Caco-2 (cell line): Measurements from ENCODE around the gene SPAAR. TPM values are rescaled to one million over a fixed set of nuclear protein-coding genes. Genes with fewer than 3 reads are reported as not detected.
"Not testable (repeated sequence)": the region's sequence is repeated elsewhere in the genome, so short reads cannot be mapped to it uniquely, and the experiment has no call there.

Experiments used
- BruUV-seq: library from RNA; stranded (reverse); fragments of 400-500 nt; replicated peaks from 2 replicates; lab custom pipeline; 2021; lab: Mats Ljungman, UMichigan
- CTCF ChIA-PET: fragments of 300-600 bp; sonication (Branson Sonifier 250); formaldehyde crosslinking; loops from one replicate; lab custom pipeline; 2022; ENCODE audit warnings: antibody characterized with exemption; lab: Charles Lee
- POLR2A ChIA-PET: fragments of 300-600 bp; sonication (Branson Sonifier 250); formaldehyde crosslinking; loops from one replicate; lab custom pipeline; 2022; ENCODE audit warnings: antibody characterized with exemption; lab: Charles Lee
- DNase-seq, 2 experiments: peaks; one replicate each; pipeline versions ENCODE4 v3.0.0 to v3.0.0-alpha.2; 2020 to 2022
- H3K27me3 ChIP-seq: replicated peaks from 2 replicates; pipeline ENCODE4 v1.6.0; 2011; ENCODE audit warnings: low read length; ENCODE audit not compliant: control insufficient read depth, insufficient read depth
- H3K36me3 ChIP-seq: 2 replicates; pipeline ENCODE4 v1.5.1; 2011; ENCODE audit warnings: low read length; ENCODE audit not compliant: control insufficient read depth, insufficient read depth
- H3K4me1 ChIP-seq: fragments of 250-450 bp; sonication (Bioruptor Pico); 2 replicates; pipeline ENCODE4 v1.5.1; 2020; ENCODE audit warnings: mild to moderate bottlenecking
- H3K4me3 ChIP-seq: 2 replicates; pipeline ENCODE4 v1.5.1; 2011; ENCODE audit warnings: low read depth, mild to moderate bottlenecking, control low read depth, low read length
- H3K9me3 ChIP-seq: fragments of 250-450 bp; sonication (Bioruptor Pico); 2 replicates; pipeline ENCODE4 v1.5.1; 2020; ENCODE audit warnings: mild to moderate bottlenecking, moderate library complexity
- H3K27ac Mint-ChIP-seq: one replicate; pipeline ENCODE4 v1.8.0; 2022; ENCODE audit warnings: mixed read lengths; ENCODE audit not compliant: unreplicated experiment
- H3K27me3 Mint-ChIP-seq: one replicate; pipeline ENCODE4 v1.8.0; 2022; ENCODE audit warnings: mixed read lengths; ENCODE audit not compliant: insufficient read depth, unreplicated experiment
- H3K36me3 Mint-ChIP-seq: one replicate; pipeline ENCODE4 v1.8.0; 2022; ENCODE audit warnings: mild to moderate bottlenecking, mixed read lengths; ENCODE audit not compliant: insufficient read depth, unreplicated experiment
- H3K4me1 Mint-ChIP-seq: one replicate; pipeline ENCODE4 v1.8.0; 2022; ENCODE audit warnings: low read depth, mixed read lengths; ENCODE audit not compliant: unreplicated experiment
- H3K4me3 Mint-ChIP-seq: one replicate; pipeline ENCODE4 v1.8.0; 2022; ENCODE audit warnings: mild to moderate bottlenecking, moderate library complexity, mixed read lengths; ENCODE audit not compliant: unreplicated experiment
- H3K9me3 Mint-ChIP-seq: one replicate; pipeline ENCODE4 v1.8.0; 2022; ENCODE audit warnings: mixed read lengths; ENCODE audit not compliant: unreplicated experiment
- intact Hi-C: fragments of 100-400 bp; cut with micrococcal nuclease; formaldehyde crosslinking; loops from one replicate; pipeline ENCODE4 v1.10.0; 2022; ENCODE audit not compliant: unreplicated experiment
- total RNA-seq: library from RNA; stranded (reverse); gene quantifications from 2 replicates; pipeline ENCODE4 v1.2.3, GENCODE V29; 2022
- TF ChIP-seq, protein P1 (sequence below), 2 experiments: fragments of 200-600 bp in 1 of 2; IDR thresholded peaks; 1 replicate in 1 of 2; 2 replicates in 1 of 2; pipeline versions ENCODE4 v1.5.1 to v1.8.0; 2011 to 2022; ENCODE audit warnings: antibody characterized with exemption in 1 of 2, control low read depth in 1 of 2, inconsistent platforms in 1 of 2, low read depth in 1 of 2, low read length in 1 of 2, mild to moderate bottlenecking in 1 of 2, moderate library complexity in 1 of 2; ENCODE audit not compliant: insufficient read depth in 1 of 2, severe bottlenecking in 1 of 2, unreplicated experiment in 1 of 2

Gene SPAAR
- total RNA-seq, 1 experiment from 2014 or later, result not detected

DNA sequence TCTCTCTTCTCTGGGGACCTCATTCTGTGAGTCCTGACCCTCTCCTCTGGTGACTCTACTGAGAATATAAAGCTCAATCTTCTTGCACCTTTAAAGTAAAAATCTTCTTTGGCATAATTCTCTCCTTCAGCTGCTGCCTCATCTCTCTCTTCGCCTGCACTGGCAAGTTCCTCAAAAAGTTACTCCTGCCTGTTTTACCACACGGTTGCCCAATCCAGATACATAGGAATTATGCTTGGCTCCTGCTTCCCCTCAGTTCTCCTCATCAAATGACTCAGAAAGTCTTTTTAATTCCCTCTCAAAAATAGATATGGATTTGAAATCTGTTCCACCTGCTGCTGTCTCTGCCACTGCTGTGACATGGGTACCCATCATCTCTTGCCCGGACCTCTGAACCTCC lies 17.6 kb upstream of the SPAAR start:
- H3K9me3 ChIP-seq, result no peaks in the 10 kb centered on the region
- H3K36me3 ChIP-seq, result no peaks in the 10 kb centered on the region
- Mint-ChIP-seq H3K27ac (no peak overlapping the region), H3K27me3 (peaks cover 13% of the 10 kb centered on the region), H3K4me3 (no peak overlapping the region), H3K9me3 (no peaks in the 10 kb centered on the region), H3K36me3 (no peaks in the 10 kb centered on the region), H3K4me1 (no peaks in the 10 kb centered on the region)
- POLR2A ChIA-PET, result no interaction called here
- no peaks in the 10 kb centered on the region for H3K27me3 ChIP-seq
- no TSS peak for BruUV-seq
- no peak overlapping the region for H3K4me3 ChIP-seq
- TF ChIP-seq, protein P1, sequence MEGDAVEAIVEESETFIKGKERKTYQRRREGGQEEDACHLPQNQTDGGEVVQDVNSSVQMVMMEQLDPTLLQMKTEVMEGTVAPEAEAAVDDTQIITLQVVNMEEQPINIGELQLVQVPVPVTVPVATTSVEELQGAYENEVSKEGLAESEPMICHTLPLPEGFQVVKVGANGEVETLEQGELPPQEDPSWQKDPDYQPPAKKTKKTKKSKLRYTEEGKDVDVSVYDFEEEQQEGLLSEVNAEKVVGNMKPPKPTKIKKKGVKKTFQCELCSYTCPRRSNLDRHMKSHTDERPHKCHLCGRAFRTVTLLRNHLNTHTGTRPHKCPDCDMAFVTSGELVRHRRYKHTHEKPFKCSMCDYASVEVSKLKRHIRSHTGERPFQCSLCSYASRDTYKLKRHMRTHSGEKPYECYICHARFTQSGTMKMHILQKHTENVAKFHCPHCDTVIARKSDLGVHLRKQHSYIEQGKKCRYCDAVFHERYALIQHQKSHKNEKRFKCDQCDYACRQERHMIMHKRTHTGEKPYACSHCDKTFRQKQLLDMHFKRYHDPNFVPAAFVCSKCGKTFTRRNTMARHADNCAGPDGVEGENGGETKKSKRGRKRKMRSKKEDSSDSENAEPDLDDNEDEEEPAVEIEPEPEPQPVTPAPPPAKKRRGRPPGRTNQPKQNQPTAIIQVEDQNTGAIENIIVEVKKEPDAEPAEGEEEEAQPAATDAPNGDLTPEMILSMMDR (IDR thresholded peaks at IDR 0.05; ENCODE audit: insufficient read depth in 1 of 2, low read depth in 1 of 2, low read length in 1 of 2, severe bottlenecking in 1 of 2, unreplicated experiment in 1 of 2), result no peak
- DNase-seq, result no peak
- H3K4me1 ChIP-seq, result no peaks in the 10 kb centered on the region
- intact Hi-C loops, result no loop called here
- CTCF ChIA-PET, result interaction anchor here (1.7 kb wide), 1 partner anchor 9 kb away, joined by 7 read pairs; no protein-coding TSS in a partner anchor

DNA sequence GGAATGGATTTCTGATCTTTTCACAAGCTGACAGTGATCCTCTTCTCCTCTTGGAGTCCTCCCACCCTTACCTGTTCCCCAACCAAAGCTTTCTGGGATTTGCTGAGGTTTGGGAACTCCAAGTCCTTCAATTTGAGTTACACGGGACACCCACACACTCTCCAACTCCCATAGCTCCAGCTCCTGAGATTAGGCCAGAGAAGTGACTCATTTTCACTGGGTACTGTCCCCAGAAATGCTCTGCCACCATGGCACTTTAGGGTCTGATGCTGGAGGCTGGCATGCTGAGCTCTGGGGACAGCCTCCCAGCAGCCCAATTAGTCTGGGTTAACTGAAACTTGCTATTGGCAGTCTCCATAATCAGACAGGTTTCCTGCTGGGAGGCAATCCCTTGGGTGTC lies 17.2 kb upstream of the SPAAR start:
- Histone ChIP-seq H3K27me3 (no peaks in the 10 kb centered on the region), H3K4me1 (no peaks in the 10 kb centered on the region), H3K36me3 (no peaks in the 10 kb centered on the region), H3K9me3 (no peaks in the 10 kb centered on the region), H3K4me3 (no peak overlapping the region)
- POLR2A ChIA-PET, result no interaction called here
- TF ChIP-seq, protein P1 (IDR thresholded peaks at IDR 0.05; ENCODE audit: insufficient read depth in 1 of 2, low read depth in 1 of 2, low read length in 1 of 2, severe bottlenecking in 1 of 2, unreplicated experiment in 1 of 2), result no peak
- Mint-ChIP-seq H3K4me3 (no peak overlapping the region), H3K9me3 (no peaks in the 10 kb centered on the region), H3K4me1 (no peaks in the 10 kb centered on the region), H3K27me3 (peaks cover 13% of the 10 kb centered on the region), H3K36me3 (no peaks in the 10 kb centered on the region), H3K27ac (no peak overlapping the region)
- DNase-seq, result no peak
- CTCF ChIA-PET, result interaction anchor here (0.7 to 1.7 kb wide), 2 partner anchors 10 to 51 kb away, joined by 3 to 7 read pairs; no protein-coding TSS in a partner anchor
- BruUV-seq, result no TSS peak
- intact Hi-C loops, result no loop called here

DNA sequence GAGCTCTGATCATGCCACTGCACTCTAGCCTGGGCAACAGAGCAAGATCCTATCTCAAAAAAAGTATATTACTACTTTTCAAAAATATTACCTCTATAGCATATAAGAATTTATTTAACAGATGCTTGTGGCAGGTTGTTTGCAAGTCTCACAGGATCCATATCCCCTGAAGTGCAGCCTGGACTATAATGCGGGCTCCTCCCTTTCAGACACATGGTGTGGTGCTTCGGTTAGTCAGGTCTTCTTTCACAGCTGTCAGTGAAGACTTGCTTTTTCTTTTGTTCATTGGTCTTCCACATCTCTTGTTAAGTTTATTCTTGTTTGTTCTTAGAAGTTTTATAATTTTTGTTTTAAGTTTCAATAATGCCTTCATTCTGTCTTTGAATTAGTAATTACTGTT lies 12.7 kb upstream of the SPAAR start:
- no peaks in the 10 kb centered on the region for H3K4me1 Mint-ChIP-seq
- CTCF ChIA-PET, result no interaction called here

DNA sequence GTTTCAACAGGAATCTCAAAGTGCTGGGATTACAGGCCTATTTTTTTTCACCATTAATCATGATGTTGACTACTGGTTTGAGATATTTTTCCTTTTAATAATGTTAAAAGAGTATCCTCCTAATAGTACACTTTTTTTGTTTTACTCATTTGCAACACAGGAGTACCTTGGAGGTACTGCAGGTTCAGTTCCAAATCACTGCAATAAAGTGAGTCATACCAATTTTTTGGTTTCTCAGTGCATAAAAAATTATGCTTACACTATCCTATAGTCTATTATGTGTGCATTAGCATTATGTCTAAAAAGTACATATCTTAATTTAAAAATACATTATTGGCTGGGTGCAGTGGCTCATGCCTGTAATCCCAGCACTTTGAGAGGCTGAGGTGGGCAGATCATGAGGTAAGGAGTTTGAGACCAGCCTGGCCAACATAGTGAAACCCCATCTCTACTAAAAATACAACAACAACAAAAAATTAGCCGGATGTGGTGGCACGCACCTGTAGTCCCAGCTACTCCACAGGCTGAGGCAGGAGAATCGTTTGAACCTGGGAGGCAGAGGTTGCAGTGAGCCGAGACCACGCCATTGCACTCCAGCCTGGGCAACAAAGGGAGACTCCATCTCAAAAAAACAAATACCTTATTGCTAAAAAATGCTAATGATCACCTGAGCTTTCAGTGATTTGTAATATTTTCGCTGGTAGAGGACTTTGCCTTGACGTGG lies 11.8 kb upstream of the SPAAR start:
- H3K9me3 Mint-ChIP-seq, H3K36me3 ChIP-seq, H3K4me3 ChIP-seq, H3K4me1 ChIP-seq, H3K27me3 ChIP-seq, BruUV-seq, H3K4me1 Mint-ChIP-seq, CTCF ChIA-PET, H3K36me3 Mint-ChIP-seq, H3K27me3 Mint-ChIP-seq, intact Hi-C loops, H3K27ac Mint-ChIP-seq, H3K4me3 Mint-ChIP-seq, DNase-seq, H3K9me3 ChIP-seq, POLR2A ChIA-PET: not testable (repeated sequence)

More for the DNA sequence above, 12.7 kb upstream of the SPAAR start:
- H3K9me3 Mint-ChIP-seq, result no peaks in the 10 kb centered on the region
- Histone ChIP-seq H3K4me1 (no peaks in the 10 kb centered on the region; the same call in 1 of the 2 replicates), H3K9me3 (no peaks in the 10 kb centered on the region), H3K27me3 (no peaks in the 10 kb centered on the region), H3K36me3 (no peaks in the 10 kb centered on the region), H3K4me3 (no peak overlapping the region)
- H3K27me3 Mint-ChIP-seq, result peaks cover 15% of the 10 kb centered on the region
- no peaks in the 10 kb centered on the region for H3K36me3 Mint-ChIP-seq
- POLR2A ChIA-PET, result no interaction called here
- TF ChIP-seq, protein P1 (IDR thresholded peaks at IDR 0.05; ENCODE audit: insufficient read depth in 1 of 2, low read depth in 1 of 2, low read length in 1 of 2, severe bottlenecking in 1 of 2, unreplicated experiment in 1 of 2), result no peak
- BruUV-seq, result no TSS peak
- H3K4me3 Mint-ChIP-seq, result no peak overlapping the region
- no peak overlapping the region for H3K27ac Mint-ChIP-seq
- intact Hi-C loops, result no loop called here
- no peak for DNase-seq
